Hepatic stellate cell (primary cell): ENCODE measurements around the gene MYH9.

Source experiments
- DNase-seq: peaks from one replicate; pipeline ENCODE4 v3.0.0; 2011; ENCODE audit warnings: low spot score

Gene MYH9

DNA sequence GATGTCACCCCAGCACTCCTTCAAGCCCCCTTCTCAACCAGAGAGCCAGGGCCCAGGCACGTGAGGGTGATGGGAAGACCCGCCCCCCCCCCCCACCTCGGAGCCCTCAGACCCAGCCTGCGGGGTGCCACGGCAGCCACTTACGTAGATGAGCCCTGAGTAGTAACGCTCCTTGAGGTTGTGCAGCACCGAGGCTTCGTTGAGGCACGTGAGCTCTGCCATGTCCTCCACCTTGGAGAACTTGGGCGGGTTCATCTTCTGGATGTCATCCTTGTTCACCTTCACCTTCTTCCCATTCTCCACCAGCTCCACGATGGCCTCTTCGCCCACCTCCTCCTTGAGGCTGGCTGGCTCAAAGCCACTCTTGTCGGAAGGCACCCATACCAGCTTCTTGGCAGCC is 39.0 kb downstream of the MYH9 start:
- DNase-seq, result no peak

DNA sequence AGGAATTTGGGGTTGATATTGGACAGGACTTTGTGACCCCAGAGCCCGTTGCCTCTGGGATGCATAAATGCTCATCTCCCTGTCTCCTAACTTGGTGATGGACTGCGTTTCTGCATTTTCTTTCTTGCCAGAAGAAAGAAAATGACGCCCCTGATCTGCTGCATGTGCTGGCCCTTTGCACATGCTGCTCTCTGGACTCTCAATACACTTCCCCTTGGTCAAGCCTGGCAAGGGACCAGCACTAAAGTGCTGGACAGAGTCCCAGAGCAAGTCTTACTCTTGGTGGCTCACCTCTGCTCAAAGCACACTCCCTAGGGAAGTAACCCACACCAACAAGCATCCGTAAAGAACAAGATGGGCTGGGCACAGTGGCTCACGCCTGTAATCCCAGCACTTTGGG is 40.7 kb downstream of the MYH9 start:
- DNase-seq, result no peak

DNA sequence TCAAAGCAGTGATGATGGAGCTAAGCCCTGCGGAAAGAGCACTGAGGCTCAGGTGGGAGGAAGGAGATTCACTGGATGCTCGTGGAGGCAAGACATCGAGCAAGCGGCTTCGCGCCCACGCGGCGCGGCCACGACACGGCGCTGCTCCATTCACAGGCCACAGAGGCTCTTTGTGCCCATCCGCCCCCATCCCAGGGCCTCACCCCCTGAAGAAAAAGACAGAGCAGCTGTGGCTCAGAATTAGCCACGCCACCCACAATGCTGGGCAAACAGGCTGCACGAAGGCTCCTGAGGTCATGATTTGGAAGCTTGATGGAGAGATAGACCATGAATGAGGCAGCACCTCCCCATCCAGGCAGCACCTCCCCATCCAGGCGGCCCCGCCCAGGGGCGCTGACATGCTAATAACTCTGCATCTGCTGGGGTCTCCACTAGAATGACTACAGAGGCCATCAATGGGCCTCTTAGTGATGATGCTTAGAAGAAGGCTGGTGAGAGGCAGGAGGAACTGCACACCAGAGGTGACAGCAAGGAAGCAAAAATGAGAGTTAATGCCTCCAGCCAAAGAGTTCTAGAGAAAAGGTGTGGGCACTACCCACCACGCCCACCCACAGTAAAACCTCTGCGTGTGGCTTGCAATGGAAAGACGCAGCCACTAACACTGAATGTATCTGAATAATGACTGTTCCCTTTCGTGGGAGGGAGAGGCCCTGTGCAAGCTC is 43.5 kb downstream of the MYH9 start:
- DNase-seq, result no peak

DNA sequence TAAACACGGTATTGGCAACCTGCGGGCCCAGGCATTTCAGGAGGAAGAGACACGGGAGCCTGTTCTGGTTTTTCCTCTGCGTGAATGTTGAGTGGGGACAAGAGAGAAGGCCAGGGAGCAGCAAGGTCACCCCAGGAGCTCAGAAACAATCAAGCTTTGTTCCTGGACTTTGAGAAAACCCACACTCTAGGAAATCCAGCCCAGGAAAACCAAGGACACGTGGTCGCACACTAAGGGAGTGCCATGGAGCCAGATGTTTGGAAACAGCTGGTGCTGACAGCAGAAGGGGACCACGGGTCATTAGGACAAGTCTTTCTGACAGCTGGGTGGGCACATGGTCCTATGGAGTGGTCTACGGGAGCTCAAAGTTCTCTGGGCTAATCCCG is 44.1 kb downstream of the MYH9 start:
- no peak for DNase-seq

DNA sequence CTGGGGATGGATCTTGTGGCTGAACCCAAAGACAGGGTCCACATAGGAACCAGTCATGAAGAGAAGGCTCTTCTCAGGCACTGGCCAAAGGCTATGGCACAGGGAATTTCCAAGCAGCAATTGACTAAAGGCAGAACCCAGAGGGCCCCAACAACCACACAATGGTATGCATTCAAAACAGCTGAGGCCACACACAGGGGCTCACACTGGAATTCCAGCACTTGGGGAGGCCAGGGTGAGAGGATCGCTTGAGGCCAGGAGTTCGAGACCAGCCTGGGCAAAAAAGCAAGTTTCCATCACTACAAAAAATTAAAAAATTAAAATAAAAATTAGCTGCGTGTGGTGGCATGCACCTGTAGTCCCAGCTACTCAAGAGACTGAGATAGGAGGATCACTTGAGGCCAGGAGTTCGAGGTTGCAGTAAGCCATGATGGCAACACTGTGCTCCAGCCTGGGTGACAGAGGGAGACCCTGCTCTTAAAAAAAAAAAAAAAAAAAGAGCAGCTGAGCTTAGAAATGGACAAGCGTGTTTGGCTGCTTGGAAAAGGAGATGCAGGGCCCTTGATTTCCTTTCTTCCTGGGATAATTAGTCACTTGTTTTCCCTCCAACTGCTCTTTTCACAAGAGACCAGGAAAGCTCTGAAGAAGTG is 44.6 kb downstream of the MYH9 start:
- no peak for DNase-seq

DNA sequence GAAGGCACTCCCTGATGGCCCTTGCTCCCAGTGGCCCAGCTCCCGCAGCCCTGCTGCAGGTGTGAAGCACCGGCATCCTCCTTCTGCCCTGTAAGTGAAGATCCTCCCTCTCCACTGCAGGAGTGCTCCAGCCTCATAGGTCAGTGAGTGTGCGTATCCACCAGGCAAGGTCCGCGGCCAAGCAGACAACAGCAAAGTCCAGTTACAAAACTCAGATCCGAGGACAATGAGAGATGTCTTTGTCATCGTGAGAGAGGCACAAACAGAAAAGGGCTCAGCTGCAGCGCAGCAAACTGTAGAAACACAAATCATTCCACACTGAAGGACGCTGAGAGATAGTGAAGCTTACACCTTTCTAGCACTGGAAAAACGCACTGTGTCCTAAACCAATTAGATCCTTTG is 46.1 kb downstream of the MYH9 start:
- DNase-seq, result no peak

DNA sequence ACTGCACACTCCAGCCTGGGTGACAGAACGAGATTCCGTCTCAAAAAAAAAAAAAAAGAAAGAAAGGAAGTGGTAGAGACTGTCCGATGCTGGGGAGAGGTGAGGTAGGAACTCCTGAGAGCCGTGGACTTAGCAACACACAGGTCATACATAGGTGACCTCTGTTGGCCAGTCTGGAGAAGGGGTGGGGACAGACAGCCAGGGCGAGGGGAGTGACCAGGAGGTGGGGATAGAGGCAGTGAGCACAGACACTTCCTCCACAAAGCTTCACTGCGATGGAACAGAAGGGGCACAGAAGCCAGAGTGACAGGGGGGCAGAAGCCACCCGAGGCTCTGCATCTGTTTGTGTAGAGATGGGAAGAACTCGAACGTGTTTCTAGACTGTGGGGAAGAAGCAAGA is 47.1 kb downstream of the MYH9 start:
- no peak for DNase-seq

DNA sequence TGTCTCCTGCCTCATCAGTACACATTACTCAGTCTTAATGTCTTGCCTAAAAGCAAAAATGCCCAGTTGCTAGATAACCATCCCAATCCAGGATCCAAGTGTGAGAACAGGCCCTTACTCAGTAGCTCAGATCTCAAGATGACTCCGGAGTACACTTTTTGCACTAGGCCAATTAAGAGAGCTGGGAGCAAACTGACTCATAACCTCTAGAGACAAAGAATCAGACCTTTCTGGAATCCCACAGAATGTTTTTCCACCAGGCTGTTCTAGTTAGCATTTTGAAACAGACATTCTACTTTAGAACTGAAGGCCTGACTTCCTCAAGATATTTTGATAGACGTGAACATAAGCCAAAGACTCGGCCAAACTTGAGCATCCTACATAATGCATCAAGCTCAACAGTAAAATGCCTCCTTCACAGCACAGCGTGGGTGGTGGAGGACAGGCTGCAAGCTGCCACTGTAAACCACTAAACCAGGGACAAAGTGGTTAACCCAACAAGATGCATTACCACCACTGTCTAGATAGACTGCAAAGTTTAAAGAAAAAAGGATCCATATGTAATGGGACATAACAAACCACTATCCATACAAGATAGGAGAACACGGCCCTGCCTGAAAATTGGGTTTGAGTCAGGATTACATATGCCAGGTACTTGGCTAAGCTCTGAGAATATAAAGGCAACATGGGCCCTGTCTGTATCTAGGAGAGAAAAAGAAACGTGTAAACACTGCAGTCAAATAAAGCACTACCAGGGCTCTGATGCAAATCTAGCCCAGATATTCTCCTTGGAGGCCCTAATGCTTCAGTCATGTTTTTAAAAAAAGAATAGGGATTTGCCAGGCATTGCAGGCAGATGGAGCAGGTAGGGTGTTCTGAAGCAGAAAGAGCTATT is 48.3 kb downstream of the MYH9 start:
- no peak for DNase-seq

DNA sequence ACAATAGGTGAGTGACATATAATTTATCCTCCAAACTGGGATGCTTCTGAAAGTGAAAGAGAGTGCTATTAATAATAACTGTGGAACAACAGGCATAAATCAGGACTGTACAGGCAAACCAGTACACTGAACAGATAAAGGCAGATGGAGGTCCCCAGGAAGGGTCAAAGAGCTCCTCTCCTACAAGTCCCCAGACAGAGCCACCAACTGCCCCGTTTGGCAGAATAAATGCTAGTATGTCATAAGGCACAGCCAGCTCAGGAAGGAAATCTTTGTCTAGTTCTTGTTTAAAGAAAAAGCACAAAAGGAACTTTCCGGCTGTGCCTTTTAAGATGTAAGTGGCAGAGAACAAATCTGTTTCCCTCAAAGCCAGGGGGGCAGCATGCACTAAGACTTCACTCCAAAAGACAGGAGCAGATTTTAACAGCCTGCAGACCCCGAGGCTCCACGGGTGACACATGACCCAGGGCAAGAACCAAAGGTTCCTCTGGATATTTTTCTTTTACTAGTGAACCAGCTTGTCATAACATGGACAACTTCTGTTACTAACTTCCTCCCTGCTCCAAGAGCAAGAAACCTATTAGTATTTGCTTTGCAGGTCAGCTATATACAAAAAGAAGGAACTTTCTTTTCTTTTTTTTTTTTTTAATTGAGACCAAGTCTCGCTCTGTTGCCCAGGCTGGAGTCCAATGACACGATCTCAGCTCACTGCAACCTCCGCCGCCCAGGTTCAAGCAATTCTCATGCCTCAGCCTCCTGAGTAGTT is 50.2 kb downstream of the MYH9 start:
- DNase-seq, result no peak

DNA sequence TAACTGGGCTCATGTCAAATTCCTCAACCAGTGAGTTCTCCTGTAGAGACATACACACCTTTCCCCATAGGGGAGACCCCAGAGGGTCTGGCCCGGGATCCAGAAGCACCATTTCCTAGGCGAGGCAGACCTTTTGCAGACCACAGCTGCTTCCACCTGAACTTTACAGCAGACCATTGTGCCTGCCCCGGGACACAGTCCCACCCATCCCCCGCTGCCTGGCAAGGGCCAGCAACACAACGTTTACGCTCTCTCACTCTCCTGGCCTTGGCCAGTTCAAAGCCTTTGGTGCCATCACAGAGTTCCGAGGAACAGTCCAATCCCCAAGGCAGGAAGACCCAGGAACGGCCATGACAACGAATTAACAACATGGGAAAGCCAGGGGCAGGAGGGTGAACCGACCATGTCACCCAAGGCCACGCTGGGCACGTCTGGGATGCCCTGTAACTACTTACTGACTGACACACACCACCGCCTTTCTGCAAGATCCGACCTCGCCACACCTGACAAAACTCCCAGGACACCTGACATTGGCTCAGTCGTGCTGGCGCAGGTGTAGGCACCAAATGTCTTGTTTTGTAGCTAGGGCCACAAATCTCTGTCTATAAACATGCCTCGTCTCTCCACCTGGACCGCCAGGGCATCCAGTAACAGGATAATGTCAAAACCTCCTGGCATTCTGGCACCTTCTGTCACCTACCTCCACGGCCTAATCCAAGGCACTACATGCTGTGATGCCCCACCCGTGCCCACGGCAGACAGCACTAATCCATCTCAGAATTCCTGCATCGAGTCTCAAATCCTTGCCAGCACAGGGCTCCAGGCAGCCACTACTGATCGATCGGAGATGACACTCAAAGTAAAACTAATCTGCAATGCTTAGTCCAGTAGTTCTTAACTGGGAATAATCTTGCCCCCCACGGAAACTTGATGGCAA is 51.3 kb downstream of the MYH9 start:
- DNase-seq, result no peak

DNA sequence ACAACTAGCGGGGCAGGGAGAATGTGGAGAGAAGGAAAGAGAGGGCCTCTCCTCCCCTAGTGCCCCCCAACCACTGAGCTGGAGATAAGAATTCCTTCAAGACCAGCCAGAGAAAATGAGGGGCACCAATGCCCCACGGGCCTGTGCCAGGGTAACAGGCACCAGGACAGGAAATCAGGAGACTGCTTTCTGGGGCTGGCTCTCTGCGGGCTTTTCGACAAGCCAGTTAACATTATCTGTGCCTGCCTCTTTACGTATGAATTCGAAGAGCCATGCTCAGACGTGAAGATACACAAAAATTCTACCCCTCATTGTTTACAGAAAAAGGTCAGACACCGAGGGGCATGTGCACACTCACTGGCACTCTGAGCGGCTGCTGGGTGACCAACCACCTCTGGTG is 52.1 kb downstream of the MYH9 start:
- DNase-seq, result no peak

DNA sequence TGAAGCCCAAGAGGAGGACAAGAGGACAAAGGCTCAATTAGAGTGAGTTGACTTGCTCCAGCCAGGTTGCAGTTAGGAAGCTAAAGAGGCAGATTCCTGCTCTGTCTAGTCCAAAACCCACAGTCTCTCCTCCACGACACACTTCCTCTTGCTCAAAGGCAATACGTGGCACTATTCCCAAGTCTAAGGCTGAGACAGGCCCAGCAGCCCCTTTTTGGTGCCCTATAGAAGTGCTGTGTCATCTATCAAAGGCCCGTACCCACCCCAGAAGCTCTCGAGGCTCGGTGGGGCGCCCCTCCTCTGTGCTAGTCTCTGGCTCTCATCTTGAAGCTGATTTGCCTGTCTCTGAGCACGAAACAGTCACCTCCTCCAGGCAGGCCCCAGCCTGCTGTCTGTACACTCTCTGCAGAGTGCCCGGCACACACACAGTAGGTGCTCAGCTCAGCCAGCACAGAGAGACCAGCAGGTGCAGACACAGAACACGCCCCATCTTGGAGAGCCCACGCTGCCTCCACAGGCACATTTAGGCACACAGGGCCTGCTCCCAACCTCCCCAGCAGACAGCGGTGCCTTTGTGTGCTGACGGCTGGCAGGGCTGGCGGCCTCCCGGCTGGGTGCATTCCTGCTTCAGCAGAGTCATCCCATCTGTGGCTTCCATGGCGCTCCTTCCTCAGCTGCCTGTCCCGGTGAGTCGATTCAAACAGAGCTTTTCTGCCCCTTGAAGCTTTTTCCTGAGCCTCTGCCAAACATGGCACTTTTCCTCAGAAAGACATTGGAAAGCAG is 52.8 kb downstream of the MYH9 start:
- peak; percentile 74 for DNase-seq

DNA sequence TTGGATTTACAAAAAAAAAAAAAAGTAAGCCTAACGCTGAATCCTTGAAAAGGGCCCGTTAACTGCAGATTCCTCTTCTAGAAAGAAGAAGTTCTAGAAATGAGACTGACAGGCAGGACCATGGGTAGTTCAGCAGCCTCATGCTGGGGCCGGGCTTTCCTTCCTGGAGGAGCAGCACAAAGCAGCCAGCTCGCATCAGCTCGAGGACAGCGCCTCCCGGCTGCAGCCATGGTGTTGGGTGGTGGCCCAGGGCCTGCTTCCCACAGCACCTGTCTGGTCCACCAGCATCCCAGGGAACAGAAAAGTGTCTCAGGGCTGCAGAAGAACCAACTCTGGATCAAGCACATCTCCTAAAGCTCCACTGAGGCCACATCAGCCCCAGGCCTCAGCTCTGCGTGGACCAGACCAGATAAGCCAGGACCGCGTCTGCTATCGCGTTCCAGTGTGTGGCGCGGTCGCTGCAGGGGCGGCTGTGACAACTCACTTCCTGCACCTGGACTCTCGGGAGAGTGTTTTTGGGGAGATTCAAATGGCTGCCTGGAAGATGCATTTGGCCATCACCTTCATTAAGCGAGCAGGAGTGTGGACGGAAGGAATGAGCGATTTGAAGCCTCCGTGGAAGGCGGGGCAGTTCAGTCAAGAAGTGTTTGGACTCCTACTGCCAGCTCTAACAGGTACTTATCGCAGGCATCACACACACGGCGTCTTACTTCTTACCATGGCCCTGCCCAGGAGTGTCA is 53.5 kb downstream of the MYH9 start:
- DNase-seq, result no peak

DNA sequence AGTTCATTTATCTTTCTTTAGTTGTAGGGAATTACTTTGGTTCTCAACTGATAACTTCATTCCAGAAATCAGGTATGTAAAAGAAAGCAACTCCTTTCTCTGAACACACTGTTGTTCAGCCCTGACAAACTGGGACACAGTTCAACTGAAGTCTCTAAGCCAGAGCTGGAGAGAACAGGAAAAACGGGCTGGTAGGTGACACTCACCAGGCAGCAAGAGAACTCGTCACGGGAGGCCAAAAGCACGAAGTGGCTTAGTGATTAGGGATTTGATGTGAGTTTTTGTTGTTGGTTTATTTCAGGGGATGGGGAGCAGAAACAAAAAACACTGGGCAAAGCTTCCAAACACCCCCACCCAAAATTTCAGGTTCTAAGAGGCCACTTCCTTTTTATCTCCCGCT is 54.1 kb downstream of the MYH9 start:
- no peak for DNase-seq

DNA sequence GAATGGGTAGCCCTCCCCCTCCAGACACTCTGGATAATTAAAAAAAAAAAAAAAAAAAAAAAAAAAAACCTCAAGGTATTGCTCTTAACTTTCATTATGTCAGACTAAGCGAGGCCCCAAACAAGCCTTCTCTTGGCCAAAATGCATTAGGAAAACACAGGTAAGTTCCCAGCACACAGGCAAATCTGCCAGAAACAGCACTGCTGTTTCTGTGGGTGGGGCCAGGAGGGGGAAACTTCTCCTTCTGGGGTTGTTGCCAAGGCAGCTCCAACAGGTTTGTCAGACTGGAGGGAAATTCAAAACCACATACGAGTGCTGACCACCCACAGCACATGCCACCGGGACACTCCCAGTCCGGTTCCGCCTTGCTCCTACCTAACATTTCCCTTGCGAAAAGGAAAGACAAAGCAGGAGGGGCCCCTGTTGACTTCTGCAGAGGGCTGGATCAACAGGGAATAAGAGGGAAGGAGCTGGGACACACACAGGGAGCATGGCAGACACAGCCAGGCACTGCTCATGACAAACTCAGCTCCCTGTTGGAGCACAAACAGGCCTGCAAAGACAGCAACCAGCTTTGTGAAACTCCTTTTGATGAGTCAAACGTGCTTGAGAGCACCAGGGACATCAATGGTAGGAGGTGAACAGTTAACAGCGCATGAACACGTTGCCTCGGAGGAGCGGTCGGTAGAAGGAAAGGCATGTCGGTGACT is 55.0 kb downstream of the MYH9 start:
- DNase-seq, result no peak

DNA sequence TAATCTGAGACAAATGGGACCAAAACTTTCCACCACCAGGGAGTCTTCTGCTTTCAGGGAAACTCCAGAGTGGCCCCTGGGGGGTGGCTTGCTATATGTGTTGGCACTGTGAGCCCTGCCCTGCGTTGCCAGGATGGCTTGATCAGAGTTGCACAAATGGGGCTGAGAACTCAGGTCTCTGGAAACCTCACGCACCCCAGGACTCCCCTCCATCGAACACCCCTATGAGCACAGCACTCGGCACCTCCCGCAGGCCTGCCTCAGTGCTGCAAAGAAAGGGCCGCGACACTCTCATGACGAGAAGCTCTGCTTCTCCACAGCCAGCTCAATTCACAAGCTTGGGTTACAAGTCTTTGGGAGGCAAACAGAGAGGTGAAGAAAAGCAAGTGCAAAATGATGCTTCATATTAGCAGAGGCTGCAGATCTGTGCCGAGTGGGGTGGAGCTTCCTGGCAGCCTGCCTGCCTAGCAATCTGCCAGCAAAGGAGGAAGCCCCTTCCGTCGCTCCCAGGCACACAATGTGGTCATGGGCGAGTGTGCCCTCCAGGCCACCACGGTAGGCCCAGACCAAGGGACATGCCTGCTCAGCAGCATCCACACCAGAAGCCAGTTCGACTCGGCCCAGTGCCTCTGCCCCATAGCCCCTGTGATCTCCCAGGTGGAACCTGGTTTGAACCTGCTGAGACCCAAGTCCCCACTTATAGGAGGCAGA is 55.7 kb downstream of the MYH9 start:
- no peak for DNase-seq

DNA sequence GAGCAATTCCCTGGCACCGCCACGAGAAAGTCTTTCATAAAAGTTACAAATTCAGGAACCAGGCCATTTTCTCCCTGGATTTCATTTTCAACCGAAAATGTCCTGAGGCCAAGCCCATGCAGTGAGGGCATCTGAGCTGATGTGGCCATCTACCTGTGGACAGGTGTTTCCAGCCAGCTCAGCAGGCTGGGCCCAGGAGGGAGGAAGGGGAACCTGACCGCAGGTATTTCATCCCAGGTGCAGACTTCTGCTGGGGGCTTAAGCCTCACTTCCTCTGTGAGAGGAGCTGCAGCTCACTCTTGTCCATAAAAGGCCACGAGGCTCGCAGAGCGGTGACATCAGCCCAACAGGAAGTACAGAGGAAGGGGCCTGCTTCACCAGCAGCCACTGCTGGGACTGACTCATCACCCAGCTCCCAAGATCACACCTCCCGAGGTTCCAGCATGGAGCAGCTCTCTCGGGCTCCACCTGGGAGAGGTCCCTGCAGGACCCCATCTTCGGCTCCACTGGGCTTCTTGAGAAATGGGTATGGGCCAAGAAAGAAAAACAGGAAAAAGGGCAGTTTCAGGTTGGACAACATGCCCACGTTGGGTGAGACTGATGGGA is 56.4 kb downstream of the MYH9 start:
- peak; percentile 79 for DNase-seq
